GM19239 (cell line): ENCODE data around the gene ZNF205.

Experiments used
- DNase-seq: peaks from one replicate; pipeline ENCODE4 v3.0.0; 2011; ENCODE audit warnings: low spot score; ENCODE audit not compliant: insufficient read length
- FAIRE-seq: peaks from 2 replicates; lab custom pipeline; 2011; peaks lifted over from hg19 to GRCh38; lab: Jason Lieb, UNC

The ZNF205 gene

GRCh38 chr16:3099732-3100499 lies 12.5 kb upstream of the ZNF205 start:
- DNase-seq = peak; percentile 88
- FAIRE-seq = peak; percentile 86

- FAIRE-seq (peak; percentile 59), DNase-seq (no peak)
These were observed 11.2 kb upstream of the ZNF205 start for GRCh38 chr16:3101018-3101840.

- FAIRE-seq (peak; percentile 80), DNase-seq (no peak)
These were observed 10.4 kb upstream of the ZNF205 start for GRCh38 chr16:3101841-3102470.

GRCh38 chr16:3106205-3106928 lies 6.0 kb upstream of the ZNF205 start:
- DNase-seq (peak; percentile 97), FAIRE-seq (peak; percentile 4)

GRCh38 chr16:3112881-3113574 lies 642 bp downstream of the ZNF205 start:
- FAIRE-seq (no peak), DNase-seq (no peak)

GRCh38 chr16:3113765-3114479 lies 1.5 kb downstream of the ZNF205 start:
- no peak for FAIRE-seq
- no peak for DNase-seq

GRCh38 chr16:3115003-3115402 lies 2.6 kb downstream of the ZNF205 start:
- DNase-seq (no peak), FAIRE-seq (no peak)

- DNase-seq = no peak
- no peak for FAIRE-seq
These were observed 3.2 kb downstream of the ZNF205 start for GRCh38 chr16:3115561-3115960.

GRCh38 chr16:3118204-3118790 lies 5.9 kb downstream of the ZNF205 start:
- DNase-seq (no peak), FAIRE-seq (no peak)

GRCh38 chr16:3118846-3119245 lies 6.5 kb downstream of the ZNF205 start:
- DNase-seq (no peak), FAIRE-seq (no peak)

- DNase-seq (no peak), FAIRE-seq (no peak)
These were observed 6.9 kb downstream of the ZNF205 start for GRCh38 chr16:3119286-3119685.

GRCh38 chr16:3119701-3120408 lies 7.5 kb downstream of the ZNF205 start:
- DNase-seq = no peak
- FAIRE-seq = no peak

GRCh38 chr16:3120435-3120834 lies 8.0 kb downstream of the ZNF205 start:
- no peak for DNase-seq
- FAIRE-seq = no peak

GRCh38 chr16:3121851-3122467 lies 9.6 kb downstream of the ZNF205 start:
- DNase-seq (no peak), FAIRE-seq (no peak)

GRCh38 chr16:3122926-3123570 lies 10.7 kb downstream of the ZNF205 start:
- DNase-seq = no peak
- no peak for FAIRE-seq

- peak; percentile 95 for DNase-seq
- FAIRE-seq = peak; percentile 94
These were observed 11.8 kb downstream of the ZNF205 start for GRCh38 chr16:3123986-3124886.
